Fibroblast of the aortic adventitia (primary cell): ENCODE results near the gene PRAC1. TPM values are rescaled to one million over a fixed set of nuclear protein-coding genes. Genes with fewer than 3 reads are reported as not detected.

ENCODE experiments used
- DNase-seq: peaks from one replicate; pipeline ENCODE4 v3.0.0-alpha.2; 2010; ENCODE audit warnings: low read depth
- H3K4me3 ChIP-seq: 2 replicates; pipeline ENCODE4 v1.5.1; 2011; ENCODE audit warnings: low read depth, mild to moderate bottlenecking, control low read depth, low read length, moderate library complexity
- total RNA-seq: library from RNA; depleted of rRNA; stranded (reverse); fragments of >200 nt; gene quantifications from 2 replicates; pipeline ENCODE4 v1.2.3, GENCODE V29; 2012; ENCODE audit warnings: low replicate concordance
- TF ChIP-seq, protein P1 (sequence below): IDR thresholded peaks from 2 replicates; pipeline ENCODE4 v1.5.1; 2011; ENCODE audit warnings: mild to moderate bottlenecking, low read length, control low read depth, inconsistent platforms; ENCODE audit not compliant: insufficient read depth

The PRAC1 gene
- total RNA-seq, 1 donor = not detected

DNA sequence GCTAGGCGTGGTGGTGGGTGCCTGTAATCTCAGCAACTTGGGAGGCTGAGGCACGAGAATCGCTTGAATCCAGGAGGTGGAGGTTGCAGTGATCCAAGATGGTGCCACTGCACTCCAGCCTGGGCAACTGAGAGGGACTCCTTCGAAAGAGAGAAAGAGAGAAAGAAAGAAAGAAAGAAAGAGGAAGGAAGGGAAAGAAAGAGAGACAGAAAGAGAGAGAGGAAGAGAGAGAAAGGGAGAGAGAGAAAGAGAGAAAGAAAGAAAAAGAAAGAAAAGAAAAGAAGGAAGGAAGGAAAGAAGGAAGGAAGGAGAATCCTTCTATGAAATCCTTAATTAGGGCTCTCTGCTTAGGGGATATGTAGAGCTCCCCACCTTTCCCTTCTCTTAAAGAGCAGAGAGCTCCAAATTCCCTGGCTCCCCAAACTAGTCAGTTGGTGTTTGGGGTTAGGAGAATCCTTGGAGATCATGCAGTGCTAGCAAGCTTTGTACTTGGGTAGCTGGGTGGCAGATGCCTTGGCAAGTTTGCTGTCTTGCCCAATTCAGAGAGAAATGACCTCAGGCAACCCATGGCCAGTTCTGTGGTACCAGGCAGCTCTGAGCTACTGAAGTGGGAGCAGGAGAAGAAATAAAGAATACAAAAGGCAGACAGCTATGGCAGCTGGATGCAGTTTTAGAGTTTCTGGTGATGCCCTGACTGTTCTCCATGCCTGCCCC is 15.2 kb upstream of the PRAC1 start:
- no peak overlapping the region for H3K4me3 ChIP-seq
- TF ChIP-seq, protein P1, sequence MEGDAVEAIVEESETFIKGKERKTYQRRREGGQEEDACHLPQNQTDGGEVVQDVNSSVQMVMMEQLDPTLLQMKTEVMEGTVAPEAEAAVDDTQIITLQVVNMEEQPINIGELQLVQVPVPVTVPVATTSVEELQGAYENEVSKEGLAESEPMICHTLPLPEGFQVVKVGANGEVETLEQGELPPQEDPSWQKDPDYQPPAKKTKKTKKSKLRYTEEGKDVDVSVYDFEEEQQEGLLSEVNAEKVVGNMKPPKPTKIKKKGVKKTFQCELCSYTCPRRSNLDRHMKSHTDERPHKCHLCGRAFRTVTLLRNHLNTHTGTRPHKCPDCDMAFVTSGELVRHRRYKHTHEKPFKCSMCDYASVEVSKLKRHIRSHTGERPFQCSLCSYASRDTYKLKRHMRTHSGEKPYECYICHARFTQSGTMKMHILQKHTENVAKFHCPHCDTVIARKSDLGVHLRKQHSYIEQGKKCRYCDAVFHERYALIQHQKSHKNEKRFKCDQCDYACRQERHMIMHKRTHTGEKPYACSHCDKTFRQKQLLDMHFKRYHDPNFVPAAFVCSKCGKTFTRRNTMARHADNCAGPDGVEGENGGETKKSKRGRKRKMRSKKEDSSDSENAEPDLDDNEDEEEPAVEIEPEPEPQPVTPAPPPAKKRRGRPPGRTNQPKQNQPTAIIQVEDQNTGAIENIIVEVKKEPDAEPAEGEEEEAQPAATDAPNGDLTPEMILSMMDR = no peak
- no peak for DNase-seq

DNA sequence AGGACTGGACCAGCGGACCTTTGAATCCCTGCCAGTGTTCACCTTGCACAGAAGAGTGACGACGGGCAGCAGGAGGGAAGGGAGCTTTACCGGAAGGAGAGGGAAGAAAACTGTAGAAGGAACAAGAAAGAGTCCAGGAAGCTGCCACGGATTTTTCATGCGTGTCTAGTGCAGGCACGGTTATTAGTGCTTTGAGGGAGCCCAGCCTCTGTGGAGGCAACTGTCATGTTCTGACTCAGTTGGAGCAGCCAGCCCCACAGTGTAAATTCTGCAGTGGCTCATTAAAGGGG is 12.7 kb upstream of the PRAC1 start:
- H3K4me3 ChIP-seq = no peak overlapping the region
- no peak for DNase-seq
- TF ChIP-seq, protein P1 = no peak

DNA sequence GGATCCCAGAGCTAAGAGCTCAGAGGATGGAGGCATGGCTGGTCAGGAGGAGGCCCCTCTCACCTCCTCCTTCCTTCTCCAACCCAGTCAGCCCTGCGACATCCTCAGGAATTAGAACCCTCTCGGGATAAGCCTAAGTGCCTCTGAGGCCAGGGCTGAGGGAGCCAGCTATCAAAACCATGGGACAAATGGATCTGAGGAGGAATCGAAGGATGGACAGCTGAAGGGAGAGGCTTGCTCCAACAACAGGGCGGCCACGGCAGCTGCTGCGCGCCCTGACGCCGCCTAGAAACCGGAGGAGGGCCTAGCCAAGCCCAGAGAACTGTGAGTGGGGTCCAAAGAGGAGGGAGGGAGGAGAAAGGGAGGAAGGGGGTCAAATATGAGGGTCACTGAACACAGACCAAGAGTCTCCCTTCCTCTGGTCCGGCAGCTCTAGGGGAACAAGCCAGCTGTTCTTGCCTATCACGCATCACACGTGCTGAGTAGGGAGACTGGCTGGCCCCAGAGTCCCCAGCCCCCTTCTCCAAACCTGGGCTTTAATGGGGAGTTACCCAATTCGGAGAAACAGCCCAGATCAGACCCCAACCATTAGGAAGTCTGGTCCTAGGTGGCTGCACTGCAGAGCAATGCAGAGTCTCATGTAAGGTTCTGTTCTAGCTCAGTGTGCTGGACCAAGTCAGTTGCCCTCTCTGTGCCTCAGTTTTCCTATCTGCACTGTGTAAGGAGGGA is 12.2 kb upstream of the PRAC1 start:
- DNase-seq = no peak
- H3K4me3 ChIP-seq = no peak overlapping the region
- TF ChIP-seq, protein P1 = no peak

DNA sequence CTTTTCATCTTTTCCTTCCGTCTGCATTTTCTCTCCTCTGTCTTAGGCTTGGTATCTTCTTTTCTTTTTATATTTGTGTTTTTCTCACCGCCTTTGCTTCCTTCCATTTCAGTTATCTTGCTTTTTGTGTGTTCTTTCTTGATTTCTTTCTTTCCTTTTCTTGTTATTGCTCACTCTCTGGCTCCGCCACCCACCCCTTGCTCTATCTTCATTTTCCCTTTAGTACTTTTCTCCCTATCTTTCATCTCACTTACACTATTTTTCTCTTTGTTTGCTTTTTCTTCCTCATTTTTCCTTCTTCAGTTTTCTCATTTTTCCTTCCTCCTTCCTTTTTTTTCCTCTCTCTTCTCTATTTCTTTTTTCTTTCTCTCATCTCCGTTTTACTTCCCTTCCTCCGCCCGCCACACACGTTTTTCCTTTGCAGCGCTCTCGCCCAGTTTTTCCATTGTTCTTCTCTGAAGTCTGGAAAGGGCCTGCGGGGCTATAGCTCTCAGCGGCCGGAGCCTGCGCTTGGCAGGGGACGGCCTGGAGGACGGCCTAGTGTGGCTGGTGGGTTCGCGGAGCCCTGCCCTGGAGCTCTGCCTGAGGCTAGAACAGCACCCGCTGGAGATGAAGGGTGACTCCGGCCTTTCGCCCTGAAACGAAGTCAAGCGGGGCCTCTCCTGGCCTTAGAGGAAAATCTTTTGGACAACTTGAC is 11.5 kb upstream of the PRAC1 start:
- no peak overlapping the region for H3K4me3 ChIP-seq
- TF ChIP-seq, protein P1 = no peak
- DNase-seq = no peak

DNA sequence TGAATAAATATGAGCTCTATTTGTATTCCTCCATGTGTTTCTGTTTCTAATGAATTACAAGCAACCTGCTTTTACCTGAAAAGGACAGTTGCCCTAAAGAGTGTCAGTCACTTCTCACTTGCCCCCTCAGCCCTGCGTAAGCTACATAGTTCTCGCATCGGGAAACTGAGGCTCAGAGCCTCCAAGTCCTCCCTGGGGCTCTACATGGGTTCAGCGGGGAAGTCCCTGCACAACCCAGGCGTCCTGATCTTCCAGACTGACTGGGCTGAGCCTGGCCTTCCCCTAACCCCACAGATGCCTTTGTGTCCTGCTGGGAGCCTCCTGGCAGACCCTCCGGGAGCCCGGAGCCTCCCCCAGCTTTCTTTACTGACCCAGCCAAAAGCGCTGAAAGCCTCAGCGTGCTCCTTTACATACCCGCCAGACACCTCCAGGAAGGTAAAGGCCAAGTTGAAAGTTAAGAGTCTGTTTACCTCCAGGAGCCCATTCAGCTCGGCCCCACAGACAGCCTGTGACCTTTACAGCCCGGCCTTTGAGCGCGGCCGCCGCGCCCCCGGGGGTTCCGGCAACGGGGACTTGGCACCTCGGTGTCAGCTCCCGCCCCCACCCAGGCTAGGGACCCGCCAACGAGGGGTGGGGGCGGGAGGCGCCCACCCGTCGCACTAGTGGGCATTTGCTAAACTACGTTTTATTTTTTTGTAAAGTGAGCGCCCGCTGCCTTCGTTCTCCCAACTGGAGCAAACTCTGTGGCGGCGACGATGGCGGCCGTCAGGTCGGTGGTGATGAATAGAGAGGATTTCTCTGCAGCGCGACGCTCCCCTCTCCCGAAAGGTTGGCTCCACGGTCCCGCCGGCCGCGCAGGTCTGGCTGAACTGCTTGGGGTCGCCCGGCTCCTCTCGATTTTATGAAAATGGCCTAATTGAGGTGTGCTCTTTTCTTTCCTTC is 10.6 kb upstream of the PRAC1 start:
- no peak for DNase-seq
- H3K4me3 ChIP-seq = no peak overlapping the region
- TF ChIP-seq, protein P1 = no peak

DNA sequence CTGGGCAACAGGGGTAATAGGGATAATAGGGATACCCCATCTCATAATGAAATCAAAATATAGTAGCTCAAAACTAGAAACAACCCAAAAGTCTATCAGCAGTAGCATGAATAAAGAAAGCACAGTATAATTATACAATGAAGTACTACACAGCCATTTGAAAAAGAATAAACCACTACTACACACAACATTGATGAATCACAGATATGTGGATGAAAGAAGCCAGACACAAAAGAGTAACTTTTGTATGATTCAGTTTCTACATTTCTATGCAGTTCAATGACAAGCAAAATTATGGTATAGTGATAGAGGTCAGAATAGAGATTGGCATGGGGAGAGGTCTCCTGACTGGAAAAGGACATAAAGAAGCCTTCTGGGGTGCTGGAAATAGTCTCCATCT is 9.0 kb upstream of the PRAC1 start:
- TF ChIP-seq, protein P1 = no peak
- DNase-seq = no peak
- H3K4me3 ChIP-seq = no peak overlapping the region
